Fibroblast of peridontal ligament (primary cell): ENCODE measurements around the gene C1GALT1C1.
A peak's percentile ranks its signal among the peaks of the same experiment; 100 is the strongest.
"Not testable (repeated sequence)": the region's sequence is repeated elsewhere in the genome, so short reads cannot be mapped to it uniquely, and the experiment has no call there.

Experiments
- DNase-seq: peaks from one replicate; pipeline ENCODE4 v3.0.0-alpha.2; 2010; ENCODE audit errors: extremely low read depth

Gene C1GALT1C1

DNA sequence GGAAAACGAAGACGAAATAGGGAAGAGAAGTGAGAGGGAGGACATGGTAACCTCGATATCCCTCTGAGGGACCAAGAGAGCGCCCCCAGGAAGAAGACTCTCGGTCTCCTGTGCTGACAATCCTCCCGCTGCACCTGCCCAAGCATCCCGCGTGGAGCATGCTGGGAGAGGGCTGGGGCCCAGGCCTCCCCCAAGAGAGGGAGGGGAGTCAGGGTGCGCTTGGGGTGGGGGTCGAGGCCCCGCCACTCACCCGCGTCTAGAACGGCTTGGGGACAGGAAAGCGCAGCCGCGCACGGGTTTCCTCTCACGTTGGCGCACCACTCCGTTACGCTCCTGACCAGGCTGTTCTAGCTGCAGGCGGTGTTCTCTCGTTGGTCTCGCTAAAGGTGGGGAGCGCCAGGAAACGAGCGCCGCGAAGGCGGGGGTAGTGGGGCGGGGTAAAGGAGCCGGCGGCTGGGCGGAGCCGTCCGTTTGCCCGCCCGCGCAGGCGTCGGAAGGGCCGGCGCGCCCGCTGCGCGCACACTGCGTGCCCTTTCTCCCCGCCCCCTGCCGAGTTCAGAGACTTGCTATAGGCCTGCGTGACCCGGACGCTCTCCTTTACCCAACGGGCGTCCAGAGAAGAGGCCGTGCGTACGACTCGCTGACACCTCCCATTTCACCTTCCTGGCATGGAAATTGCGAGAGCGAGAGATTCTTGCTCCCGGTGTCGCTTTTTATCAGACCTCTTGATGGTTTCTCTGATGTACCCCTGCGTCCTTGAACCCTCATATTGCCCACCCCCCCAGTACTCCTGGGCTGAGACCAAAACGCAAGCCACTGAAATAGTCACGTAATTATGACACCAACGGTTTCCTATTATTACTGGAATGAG lies at the start of gene C1GALT1C1:
TSS of gene C1GALT1C1 (minus strand) at position 388 of the 871 bp plus-strand sequence. CDS start 2,888 bp downstream, outside the sequence.
- DNase-seq, result peak; percentile 83

DNA sequence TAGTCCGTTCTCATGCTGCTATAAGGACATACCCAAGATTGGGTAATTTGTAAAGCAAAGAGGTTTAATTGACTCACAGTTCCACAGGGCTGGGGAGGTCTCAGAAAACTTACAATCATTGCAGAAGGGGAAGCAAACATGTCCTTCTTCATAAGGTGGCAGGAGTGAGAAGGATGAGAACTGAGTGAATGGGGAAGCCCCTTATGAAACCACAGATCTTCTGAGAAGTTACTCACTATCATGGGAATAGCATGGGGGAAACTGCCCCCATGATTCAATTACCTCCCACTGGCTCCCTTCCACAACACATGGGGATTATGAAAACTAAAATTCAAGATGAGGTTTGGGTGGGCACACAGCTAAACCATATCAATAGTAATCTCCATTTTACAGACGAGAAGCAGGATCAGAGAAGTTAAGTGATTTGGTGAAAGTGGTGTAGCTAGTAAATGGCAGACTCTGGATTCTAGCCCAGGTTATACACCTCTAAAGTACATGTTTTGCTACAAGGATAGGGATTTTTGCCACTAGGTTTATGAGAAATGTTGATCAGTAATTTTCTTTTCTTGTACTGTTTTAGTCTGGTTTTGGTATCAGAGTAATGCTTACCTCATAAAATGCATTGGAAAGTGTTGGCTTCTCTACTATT lies 47.3 kb upstream of the C1GALT1C1 start:
- no peak for DNase-seq

DNA sequence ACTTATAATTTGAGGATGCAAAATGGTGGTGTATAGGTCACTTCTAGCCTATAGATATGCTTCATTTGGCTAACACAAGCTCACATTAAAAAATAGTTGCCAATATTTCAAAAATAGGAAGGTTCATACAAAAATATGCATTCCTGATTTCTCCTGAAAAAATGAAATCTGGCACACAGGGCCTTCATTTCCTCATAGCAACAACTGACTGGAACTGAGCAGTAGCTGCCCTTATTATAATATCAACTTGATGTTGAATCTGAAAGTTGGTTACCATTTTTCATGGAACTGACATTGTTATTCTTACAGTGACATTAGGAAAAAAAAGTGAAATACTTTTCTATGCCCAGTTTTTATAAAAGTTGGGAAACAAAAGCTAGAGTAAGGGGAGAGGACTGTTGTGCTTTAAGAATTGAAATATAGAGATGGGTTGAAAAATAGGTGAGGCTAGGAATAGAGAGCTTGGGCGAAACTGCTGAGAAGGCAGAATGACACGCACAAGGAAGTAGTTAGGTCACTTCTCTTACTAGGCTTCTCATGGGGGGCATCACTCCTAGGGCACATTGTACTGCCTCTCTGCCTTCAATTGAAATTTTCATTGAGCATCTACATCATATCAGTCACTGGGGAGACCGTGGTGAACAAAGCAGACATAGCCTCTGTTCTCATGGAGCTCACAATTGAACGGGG lies 43.1 kb upstream of the C1GALT1C1 start:
- peak; percentile 13 for DNase-seq

DNA sequence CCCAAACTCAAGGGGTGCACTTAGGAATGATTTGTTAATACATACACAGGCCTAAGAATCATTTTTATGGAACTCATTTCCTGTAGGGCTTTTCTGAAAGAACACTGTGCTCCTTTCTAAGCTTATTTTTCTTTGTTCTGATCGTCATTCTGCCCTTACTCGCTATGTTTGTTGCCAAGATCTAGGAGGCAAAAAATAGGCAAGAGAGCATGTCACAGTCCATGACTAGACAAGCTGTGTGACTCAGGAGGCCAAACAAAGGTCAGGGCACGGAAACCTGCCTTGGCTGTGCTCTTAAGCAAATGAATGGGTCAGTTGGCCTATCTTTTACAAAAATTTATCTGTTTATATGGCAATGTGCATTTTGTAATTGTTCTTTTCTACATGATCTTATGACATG lies 42.5 kb upstream of the C1GALT1C1 start:
- DNase-seq, result peak; percentile 64

DNA sequence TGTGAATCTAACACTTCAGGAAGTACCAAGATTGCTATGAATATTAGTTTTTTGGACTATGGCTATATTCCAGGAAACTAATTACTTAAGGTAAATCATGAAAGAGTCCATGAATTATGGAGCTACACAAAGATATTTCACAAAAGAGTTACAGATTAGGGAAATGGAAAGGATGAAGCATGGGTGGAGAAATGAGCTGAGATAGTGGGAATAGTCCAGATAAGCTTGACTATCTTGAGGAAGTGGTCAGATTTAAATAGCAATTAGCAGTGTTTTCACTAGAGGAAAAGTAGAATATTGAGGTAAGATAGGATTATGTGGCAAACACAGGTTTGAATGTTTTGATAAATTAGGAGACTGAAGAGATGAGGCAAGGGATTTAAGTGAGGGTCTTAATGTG lies 42.1 kb upstream of the C1GALT1C1 start:
- no peak for DNase-seq

DNA sequence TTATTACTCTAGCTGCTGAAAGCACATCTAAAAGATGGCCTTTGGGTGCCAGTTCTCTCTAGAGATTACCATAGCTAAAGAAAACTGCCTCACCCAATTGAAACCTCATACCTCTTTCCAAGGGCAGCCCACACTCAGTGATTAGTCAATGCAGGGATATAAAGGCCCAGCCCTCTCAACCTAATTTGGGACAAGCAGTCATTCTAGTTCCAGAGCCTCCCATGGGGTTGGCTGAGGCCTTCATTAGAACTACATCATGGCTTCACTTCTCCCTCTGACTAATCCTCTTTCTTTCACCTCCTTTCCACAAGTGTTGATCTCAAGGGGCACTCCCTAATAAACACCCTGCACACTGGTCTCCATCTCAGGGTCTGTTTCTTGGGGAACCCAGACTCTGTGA lies 38.5 kb upstream of the C1GALT1C1 start:
- DNase-seq, result no peak

DNA sequence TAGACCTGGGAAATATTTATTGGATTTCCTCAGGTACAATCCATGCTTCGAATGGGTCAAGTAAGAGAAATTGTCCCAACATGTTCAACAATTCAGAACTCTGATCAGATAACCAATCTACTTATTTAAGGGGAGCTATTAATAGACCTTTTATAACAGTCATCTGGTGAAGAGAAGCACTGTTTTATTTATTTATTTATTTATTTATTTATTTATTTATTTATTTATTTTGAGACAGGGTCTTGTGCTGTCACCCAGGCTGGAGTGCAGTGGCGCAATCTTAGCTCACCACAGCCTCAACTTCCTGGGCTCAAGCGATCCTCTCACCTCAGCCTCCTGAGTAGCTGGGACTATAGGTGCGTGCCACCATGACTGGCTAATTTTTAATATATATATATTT lies 34.7 kb upstream of the C1GALT1C1 start:
- DNase-seq, result not testable (repeated sequence)

DNA sequence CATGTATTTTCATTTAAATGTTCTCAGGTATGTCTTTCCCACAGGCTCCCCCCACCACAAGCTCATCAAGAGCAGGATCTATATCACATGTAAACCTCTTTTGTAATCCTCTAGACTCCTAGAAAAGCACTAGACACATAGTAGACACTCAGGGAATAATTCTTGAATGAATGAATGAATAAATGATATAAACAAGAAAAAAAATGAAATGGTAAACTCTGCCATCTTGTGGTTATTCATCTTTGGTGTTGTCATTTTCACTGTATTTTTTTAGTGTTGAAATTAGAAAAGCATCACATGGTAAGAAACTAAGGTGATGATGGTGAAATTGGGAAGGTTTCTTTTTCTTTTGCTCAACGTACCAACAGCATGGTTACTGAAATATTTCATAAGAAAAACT lies 34.2 kb upstream of the C1GALT1C1 start:
- peak; percentile 48 for DNase-seq

DNA sequence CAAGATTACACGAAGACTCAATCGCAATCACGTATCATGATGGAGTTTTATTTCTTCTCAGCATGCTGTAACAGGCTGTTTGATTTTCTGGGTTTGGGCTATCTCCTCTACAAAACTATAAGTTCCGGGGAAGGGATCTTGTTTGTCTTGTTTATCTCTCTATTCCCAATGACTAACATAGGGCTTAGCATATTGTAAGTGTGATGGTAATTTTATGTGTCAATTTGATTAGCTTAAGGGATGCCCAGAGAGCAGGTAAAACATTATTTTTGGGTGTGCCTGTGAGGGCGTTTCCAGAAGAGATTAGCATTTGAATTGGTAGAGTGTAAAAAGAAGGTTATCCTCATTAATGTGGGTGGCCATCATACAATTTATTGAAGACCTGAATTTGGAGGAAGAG lies 32.8 kb upstream of the C1GALT1C1 start:
- no peak for DNase-seq

DNA sequence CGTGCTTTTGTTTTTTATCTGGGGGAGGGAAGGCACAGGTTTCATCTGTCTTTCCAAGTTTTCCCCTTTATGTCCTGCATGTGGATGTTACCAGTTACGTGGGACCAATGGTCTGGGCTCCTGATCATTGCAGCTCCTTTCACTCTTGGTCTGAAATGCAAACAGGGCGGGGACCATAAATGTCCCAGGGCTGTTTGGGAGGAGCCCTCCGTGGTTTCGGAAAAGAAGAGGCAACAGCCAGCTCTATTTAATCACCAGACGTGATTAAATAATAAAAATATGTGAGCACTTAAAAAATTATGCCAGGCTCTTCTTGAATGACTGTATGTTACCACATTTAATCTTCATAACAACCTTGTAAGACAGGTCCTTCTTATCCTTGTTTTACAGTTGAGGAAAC lies 30.8 kb upstream of the C1GALT1C1 start:
- DNase-seq, result no peak

DNA sequence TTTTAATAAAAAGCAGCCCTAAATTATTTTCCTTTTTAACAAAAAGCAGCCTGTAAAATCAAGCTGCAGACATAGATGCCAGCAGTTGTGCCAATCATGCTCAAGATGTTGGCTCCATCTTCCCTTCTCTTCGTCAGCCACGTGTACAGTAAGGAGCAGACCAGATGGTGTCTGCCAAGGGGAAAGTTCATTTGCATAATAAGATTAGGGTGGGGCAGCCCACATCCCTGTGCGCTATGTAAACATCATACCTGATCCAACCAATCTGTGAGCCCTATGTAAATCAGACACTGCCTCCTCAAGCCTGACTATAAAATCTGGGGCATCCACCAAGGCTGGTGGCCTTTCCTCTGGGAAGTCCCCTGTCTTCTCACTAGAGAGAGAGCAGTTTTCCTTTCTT lies 23.1 kb upstream of the C1GALT1C1 start:
- DNase-seq, result no peak

DNA sequence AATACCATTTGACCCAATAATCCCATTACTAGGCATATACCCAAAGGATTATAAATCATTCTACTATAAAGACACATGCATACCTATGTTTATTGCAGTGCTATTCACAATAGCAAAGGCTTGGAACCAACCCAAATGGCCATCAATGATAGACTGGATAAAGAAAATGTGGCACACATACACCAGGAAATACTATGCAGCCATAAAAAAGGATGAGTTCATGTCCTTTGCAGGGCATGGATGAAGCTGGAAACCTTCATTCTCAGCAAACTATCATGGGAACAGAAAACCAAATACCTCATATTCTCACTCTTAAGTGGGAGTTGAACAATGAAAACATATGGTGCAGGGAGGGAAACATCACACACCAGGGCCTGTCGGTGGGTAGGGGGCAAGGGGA lies 22.4 kb upstream of the C1GALT1C1 start:
- DNase-seq, result not testable (repeated sequence)

DNA sequence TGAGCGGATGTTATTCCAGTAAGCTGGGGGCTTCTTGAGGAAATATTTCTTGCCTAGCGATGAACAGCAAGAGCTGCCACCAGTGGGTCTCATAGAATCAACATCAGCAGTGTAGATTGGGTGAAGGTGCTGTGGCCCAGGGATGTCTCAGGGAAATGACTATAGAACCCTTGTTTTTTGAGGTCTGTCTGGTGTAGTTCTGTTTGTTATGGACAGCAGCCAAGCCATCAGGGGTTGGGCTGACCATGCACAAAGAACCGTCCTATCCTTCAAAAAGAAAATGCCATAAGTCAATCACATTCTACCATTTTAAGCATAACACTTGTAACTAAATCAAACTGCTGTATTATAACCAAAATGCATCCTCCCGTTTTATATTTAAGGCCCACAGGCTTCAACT lies 17.3 kb upstream of the C1GALT1C1 start:
- no peak for DNase-seq

DNA sequence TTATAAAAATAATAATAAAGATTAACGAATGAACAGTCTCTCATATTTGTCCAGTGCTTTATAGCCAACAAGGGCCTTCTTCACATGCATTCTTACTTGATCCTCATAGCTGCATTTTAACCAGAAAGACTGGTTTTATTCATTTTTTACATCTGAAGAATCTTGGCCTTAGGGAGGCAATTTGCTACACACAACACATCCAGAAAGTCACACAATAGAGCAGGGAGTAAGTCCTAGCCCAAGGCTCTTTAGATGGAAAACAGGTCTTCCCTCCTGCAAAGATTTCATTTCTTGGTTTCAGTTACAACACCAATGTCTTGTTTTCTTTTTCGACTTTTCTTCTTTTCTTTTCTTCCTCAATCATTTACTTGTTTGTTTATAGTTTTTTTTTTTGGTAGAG lies 13.0 kb upstream of the C1GALT1C1 start:
- DNase-seq, result no peak

DNA sequence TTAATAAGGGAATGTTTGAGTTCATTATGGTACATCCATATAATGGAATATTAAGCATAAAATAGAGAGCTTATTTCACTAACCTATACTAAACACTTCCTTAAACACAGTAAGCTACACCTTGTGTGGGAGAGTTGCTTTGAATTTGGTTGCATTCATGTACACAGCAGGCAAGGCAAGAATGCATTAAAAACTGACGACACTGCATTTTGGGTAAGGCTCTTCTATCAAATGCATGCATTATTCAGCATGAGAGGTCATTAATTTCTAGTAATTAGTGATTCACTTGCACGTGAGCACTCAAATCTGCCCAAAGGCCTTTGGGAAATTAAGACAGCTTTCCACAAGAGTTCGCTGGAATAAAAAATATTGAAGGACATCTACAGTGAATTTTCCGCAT lies 8.8 kb upstream of the C1GALT1C1 start:
- no peak for DNase-seq

DNA sequence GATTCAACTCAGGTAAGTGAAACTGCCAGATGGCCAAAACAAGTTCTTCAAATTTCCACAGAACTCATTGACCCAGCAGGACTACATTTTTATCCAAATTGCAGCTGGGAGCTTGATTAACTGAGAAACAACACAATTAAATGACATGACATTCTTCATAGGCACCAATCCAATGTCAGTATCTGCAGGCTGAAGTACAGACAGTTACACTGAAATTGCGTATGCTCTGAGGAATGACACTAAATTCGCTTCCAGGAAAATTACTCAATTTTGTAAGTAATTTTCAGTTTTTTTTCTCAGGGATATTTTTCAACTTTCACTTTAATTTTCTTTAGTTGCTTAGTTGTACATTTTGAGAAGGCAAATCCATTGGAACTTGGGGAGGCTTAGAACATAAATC lies 4.5 kb downstream of the C1GALT1C1 start:
- DNase-seq, result peak; percentile 37

DNA sequence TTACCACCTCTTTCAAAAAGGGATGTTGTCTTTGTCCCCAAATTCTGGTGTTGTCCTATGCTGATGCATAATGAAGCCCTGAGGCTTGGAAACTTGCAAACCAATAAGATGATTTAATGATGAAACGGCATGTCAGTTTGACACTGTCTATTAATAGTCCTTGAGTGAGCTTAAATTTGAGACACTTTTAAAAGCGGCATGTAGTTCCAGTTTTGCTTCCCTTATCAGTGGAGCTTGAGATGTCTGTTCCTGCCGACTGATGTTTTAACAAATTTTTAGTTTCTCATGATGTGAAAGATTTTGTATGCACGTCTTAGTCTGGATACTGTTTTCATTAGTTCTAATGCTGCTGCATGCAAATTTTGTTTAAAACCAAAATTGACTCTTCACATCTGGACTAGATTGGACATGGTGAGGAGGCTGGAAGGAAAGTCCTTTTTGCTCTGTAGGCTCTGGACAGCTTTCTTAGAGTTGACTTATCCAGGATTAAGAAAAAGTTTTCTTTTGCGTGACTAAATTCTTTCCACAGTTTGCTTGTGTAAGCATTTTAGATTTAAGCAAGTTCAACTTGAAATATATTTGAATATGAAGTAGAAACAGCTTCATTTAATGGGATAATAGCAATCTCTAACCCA lies 11.7 kb downstream of the C1GALT1C1 start:
- no peak for DNase-seq

DNA sequence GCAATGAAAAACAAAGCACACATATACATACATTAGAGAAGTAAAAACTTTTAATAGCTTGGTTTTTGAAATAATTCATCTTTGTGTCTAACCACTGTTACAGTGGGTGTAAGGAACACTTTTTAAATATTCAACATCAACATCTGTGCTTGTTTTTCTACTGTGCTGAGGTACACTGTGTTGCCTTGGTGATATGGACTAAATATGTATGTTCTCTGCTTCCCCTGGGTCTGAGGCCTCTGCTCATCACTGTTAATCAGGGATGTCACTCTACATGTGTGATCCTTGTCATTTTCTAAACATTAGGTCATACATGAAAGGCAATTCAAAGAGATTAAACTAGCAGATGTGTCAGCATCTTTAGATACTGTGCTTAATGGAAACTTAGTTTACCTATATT lies 15.0 kb downstream of the C1GALT1C1 start:
- no peak for DNase-seq

DNA sequence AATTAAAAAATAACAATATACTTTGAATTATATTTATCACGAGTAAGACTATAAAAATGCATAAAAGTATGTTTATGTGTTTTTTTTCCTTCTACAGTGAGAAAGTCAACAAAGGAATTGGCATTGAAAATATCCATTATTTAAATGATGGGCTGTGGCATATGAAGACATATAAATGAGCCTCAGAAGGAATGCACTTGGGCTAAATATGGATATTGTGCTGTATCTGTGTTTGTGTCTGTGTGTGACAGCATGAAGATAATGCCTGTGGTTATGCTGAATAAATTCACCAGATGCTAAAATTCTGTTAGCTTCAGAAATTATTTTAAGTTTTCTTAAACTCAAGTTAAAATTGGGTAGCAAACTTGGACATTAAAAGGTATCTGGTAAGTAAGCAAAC lies 17.8 kb downstream of the C1GALT1C1 start:
- DNase-seq, result no peak

DNA sequence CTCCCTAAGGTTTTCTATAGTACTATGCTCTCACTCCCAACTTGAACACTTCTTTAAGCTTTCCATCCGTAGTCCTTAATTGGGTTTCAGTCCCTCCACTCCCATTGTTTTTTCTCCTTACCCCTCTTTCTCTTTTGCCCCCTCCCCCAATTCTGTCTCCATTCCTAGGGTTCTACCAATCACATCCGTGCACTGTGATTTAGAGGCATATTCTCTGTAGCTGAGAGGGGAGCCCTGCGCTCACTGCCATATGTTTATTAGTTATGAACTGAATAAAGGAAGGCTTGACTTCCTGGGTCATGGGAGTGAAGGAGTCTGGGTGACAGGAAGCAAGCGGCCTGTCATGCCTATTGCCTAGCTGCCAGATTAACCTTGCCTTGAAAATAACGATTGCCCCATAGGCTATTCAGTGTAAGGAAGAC lies 25.5 kb downstream of the C1GALT1C1 start:
- DNase-seq, result peak; percentile 46

DNA sequence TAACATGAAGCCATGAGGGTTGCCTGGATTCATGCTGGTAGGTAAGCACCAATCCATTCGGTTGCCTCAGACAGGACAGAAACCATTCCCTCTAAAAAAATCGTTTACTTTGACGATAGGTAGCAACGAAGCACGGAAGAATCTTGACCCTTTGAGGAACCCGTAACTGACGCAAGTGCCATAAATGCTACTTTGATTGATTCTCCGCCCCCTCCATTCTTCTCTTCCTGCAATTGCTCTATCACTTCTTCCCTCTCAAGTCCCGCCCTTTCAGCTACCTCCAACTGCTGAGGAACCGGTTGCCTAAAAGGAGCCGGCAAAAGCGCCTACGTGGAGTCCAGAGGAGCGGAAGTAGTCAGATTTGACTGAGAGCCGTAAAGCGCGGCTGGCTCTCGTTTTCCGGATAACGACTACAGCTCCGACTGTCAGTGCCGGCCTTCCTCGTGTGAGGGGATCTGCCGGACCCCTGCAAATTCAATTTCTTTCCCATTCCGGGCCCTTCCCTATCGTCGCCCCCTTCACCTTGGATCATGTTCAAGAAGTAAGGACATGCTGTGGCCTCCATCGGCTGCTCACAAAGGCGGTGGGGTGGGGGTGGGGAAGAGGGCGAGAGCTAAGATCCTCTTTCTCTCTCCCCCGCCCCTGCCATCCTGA lies 26.0 kb downstream of the C1GALT1C1 start, which contains the start of gene MCTS1:
TSS of gene MCTS1 (plus strand) at position 395 of the 654 bp plus-strand sequence. CDS start at position 531, 136 bp downstream.
- DNase-seq, result peak; percentile 96
